Lower leg skin (tissue), 3 donors: ENCODE measurements around the gene BUD23.

Source experiments
- CTCF ChIP-seq, 3 donors: fragments of 450-650 bp; IDR thresholded peaks; one replicate each; pipeline ENCODE4 v1.5.1; 2016; ENCODE audit warnings: antibody characterized with exemption in 3 of 3, mild to moderate bottlenecking in 3 of 3, moderate library complexity in 2 of 3
- POLR2A ChIP-seq, 2 donors: fragments of 450-650 bp; IDR thresholded peaks; one replicate each; pipeline ENCODE4 v1.6.1; 2016 to 2017; ENCODE audit warnings: antibody characterized with exemption in 2 of 2, mild to moderate bottlenecking in 1 of 2, moderate library complexity in 1 of 2

GRCh38 chr7:73734619-73735527 is 51.5 kb downstream of the BUD23 start:
- TF ChIP-seq POLR2A (IDR thresholded peaks at IDR 0.05): no peak
- TF ChIP-seq CTCF (IDR thresholded peaks at IDR 0.05): peak in 1 of 3 donors; percentile 20
